Gastroesophageal sphincter (tissue), 4 donors: ENCODE data around the gene SRBD1. TPM values are rescaled to one million over a fixed set of nuclear protein-coding genes. Genes with fewer than 3 reads are reported as not detected.

Experiments
- ATAC-seq: fragments of 150-250 bp; one replicate; pipeline ENCODE4 v1.9.1; 2016; ENCODE audit warnings: mild to moderate bottlenecking, moderate library complexity
- H3K27ac ChIP-seq, 4 donors: fragments of 200-600 bp; sonication (generic) in 3 of 4; 1 replicate in 3 of 4; 2 replicates in 1 of 4; pipeline ENCODE4 v1.5.1; 2016 to 2019
- H3K27me3 ChIP-seq: fragments of 200-600 bp; sonication (generic); one replicate; pipeline ENCODE4 v1.5.1; 2019
- H3K36me3 ChIP-seq, 2 donors: fragments of 200-600 bp; sonication (generic); one replicate each; pipeline ENCODE4 v1.5.1; 2019; ENCODE audit warnings: control low read depth in 1 of 2
- H3K4me1 ChIP-seq, 3 donors: fragments of 200-600 bp; sonication (generic); 1 replicate in 2 of 3; 2 replicates in 1 of 3; pipeline ENCODE4 v1.5.1; 2016 to 2019; ENCODE audit warnings: control low read depth in 2 of 3
- H3K4me3 ChIP-seq, 2 donors: fragments of 200-600 bp; sonication (generic); one replicate each; pipeline ENCODE4 v1.5.1; 2019; ENCODE audit warnings: mild to moderate bottlenecking in 1 of 2, moderate library complexity in 1 of 2
- H3K9me3 ChIP-seq, 3 donors: fragments of 200-600 bp; sonication (generic); one replicate each; pipeline ENCODE4 v1.5.1; 2017 to 2019; ENCODE audit warnings: control low read depth in 2 of 3
- EP300 ChIP-seq: sonication (generic); formaldehyde crosslinking; IDR thresholded peaks from one replicate; pipeline ENCODE4 v1.6.1; 2017; ENCODE audit warnings: antibody characterized with exemption, mild to moderate bottlenecking
- POLR2A ChIP-seq, 2 donors: fragments of 450-650 bp; IDR thresholded peaks; one replicate each; pipeline ENCODE4 v1.6.1; 2017; ENCODE audit warnings: antibody characterized with exemption in 2 of 2, mild to moderate bottlenecking in 2 of 2, moderate library complexity in 1 of 2
- POLR2AphosphoS5 ChIP-seq: sonication (generic); formaldehyde crosslinking; IDR thresholded peaks from one replicate; pipeline ENCODE4 v1.6.1; 2017; ENCODE audit warnings: antibody characterized with exemption
- WGBS, 2 donors: methylation state at CpG; one replicate each; pipeline ENCODE4 v1.1.5; 2018; ENCODE audit warnings: low coverage in 1 of 2; 5-methylcytosine and 5-hydroxymethylcytosine counted together
- total RNA-seq, 4 donors: library from RNA; depleted of rRNA; stranded (reverse); fragments of >200 nt; gene quantifications; one replicate each; pipeline ENCODE4 v1.1.0, GENCODE V29; 2016
- TF ChIP-seq, protein P1 (sequence below), 4 experiments: fragments of 200-600 bp in 2 of 4; fragments of 450-650 bp in 2 of 4; sonication (generic) in 1 of 4; IDR thresholded peaks; one replicate each; pipeline ENCODE4 v1.5.1; 2017 to 2019; ENCODE audit warnings: antibody characterized with exemption in 4 of 4, mild to moderate bottlenecking in 2 of 4, moderate library complexity in 2 of 4

Gene SRBD1
- total RNA-seq, 4 donors from 2014 or later, result 7.7 to 16.7 (median 12.5) TPM

DNA sequence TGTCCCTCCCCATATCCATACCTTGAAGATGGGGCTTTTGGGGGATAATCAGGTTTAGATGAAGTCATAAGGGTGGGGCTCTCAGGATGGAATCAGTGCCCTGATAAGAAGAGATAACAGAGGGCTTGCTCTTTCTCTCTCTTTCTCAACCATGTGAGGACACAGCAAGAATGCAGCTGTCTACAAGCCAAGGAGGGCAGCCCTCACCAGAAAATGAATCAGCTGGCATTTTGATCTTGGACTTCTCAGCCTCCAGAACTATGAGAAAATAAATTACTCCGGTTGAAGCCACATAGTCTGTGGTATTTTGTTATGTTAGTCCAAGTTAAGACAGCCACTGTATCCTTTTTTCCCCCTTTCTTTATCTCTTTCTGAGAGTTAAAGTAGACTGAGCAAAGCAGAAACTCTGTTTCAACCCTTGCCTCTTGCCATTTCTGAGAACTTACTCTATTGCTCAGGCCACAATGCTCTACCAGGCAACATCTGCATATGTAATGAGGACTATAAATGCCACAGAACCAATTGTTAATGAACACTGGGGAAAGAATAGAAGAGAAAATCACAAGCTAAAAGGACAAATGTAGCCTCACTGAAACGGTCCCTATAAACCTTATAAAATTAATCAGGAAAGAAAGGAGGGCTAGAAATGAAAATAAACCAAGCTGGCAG, 56.9 kb downstream of the SRBD1 start:
- TF ChIP-seq POLR2AphosphoS5 (no peak), POLR2A (IDR thresholded peaks at IDR 0.05) (no peak), EP300 (no peak)
- TF ChIP-seq, protein P1, sequence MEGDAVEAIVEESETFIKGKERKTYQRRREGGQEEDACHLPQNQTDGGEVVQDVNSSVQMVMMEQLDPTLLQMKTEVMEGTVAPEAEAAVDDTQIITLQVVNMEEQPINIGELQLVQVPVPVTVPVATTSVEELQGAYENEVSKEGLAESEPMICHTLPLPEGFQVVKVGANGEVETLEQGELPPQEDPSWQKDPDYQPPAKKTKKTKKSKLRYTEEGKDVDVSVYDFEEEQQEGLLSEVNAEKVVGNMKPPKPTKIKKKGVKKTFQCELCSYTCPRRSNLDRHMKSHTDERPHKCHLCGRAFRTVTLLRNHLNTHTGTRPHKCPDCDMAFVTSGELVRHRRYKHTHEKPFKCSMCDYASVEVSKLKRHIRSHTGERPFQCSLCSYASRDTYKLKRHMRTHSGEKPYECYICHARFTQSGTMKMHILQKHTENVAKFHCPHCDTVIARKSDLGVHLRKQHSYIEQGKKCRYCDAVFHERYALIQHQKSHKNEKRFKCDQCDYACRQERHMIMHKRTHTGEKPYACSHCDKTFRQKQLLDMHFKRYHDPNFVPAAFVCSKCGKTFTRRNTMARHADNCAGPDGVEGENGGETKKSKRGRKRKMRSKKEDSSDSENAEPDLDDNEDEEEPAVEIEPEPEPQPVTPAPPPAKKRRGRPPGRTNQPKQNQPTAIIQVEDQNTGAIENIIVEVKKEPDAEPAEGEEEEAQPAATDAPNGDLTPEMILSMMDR (IDR thresholded peaks at IDR 0.05), result no peak
- H3K36me3 ChIP-seq, result peaks cover 0 to 23% of the 10 kb centered on the region in 2 donors
- H3K9me3 ChIP-seq, result no peaks in the 10 kb centered on the region
- no peak for ATAC-seq
- no peaks in the 10 kb centered on the region for H3K27me3 ChIP-seq
- no peaks in the 10 kb centered on the region for H3K4me1 ChIP-seq
- no peak overlapping the region for H3K27ac ChIP-seq
- 11% methylated on average over 2 of the region's 2 CpGs for WGBS, 2 donors
- H3K4me3 ChIP-seq, result no peak overlapping the region

GRCh38 chr2:45551862-45552261, 59.2 kb downstream of the SRBD1 start:
- H3K4me1 ChIP-seq, result no peaks in the 10 kb centered on the region
- H3K36me3 ChIP-seq, result peaks cover 0 to 30% of the 10 kb centered on the region in 2 donors
- no peaks in the 10 kb centered on the region for H3K27me3 ChIP-seq
- no peak overlapping the region for H3K4me3 ChIP-seq
- no peak for ATAC-seq
- no peak for TF ChIP-seq POLR2A (IDR thresholded peaks at IDR 0.05)
- no peak for TF ChIP-seq POLR2AphosphoS5
- no peak for TF ChIP-seq EP300
- TF ChIP-seq, protein P1 (IDR thresholded peaks at IDR 0.05), result no peak
- H3K27ac ChIP-seq, result no peak overlapping the region
- no peaks in the 10 kb centered on the region for H3K9me3 ChIP-seq
- 91 to 92% methylated on average over 4 to 5 of the region's 5 CpGs for WGBS, 2 donors

DNA sequence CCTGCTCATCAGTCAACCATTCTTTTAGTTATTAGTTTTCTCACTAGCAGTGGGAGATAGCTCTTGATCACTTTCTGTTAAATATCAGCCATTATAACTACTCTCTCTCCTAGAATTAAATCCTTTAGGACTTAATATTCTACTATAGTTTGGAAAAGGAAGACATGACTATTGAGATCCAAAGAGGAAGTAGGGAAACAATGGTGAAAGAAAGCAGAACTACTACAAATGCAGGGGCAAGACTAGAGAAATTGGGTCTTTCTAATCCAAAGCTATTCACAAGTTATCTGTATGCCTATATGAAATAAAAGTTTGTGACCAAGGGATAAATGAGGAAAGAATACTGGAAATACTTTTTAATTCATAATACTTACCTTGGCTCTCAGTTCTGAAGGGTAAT, 65.1 kb downstream of the SRBD1 start:
- Histone ChIP-seq H3K9me3 (no peaks in the 10 kb centered on the region), H3K27ac (no peak overlapping the region), H3K4me1 (no peaks in the 10 kb centered on the region), H3K36me3 (peaks cover 0 to 59% of the 10 kb centered on the region in 2 donors), H3K27me3 (no peaks in the 10 kb centered on the region), H3K4me3 (no peak overlapping the region)
- TF ChIP-seq POLR2A (IDR thresholded peaks at IDR 0.05), result no peak
- TF ChIP-seq, protein P1 (IDR thresholded peaks at IDR 0.05), result no peak
- no peak for TF ChIP-seq EP300
- TF ChIP-seq POLR2AphosphoS5, result no peak
- no peak for ATAC-seq

DNA sequence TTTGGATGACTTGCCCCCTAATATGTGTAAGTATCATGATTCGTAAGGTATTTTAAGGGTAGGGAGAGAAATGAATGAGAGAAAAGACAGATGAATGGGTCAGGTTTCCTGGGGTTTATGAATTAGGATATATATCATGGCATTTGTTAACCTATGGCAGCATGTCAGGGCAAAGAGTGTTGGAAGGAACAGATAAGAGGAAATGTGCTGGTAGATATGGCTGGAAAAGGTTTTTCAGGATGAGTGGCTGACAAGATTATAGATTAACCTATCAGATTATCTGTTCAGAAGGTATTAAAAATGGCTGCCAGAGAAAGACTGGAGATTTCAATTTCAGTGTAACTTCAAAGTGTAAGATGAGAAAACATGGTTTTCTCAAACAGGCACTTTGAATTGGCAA, 67.8 kb downstream of the SRBD1 start:
- no peak for TF ChIP-seq POLR2A (IDR thresholded peaks at IDR 0.05)
- TF ChIP-seq EP300, result no peak
- TF ChIP-seq, protein P1 (IDR thresholded peaks at IDR 0.05), result no peak
- TF ChIP-seq POLR2AphosphoS5, result no peak
- Histone ChIP-seq H3K27me3 (no peaks in the 10 kb centered on the region), H3K27ac (no peak overlapping the region), H3K9me3 (no peaks in the 10 kb centered on the region), H3K4me1 (no peaks in the 10 kb centered on the region), H3K4me3 (no peak overlapping the region), H3K36me3 (peaks cover 0 to 70% of the 10 kb centered on the region in 2 donors)
- ATAC-seq, result no peak
- 75 to 100% methylated on average over 1 of the region's 1 CpG for WGBS, 2 donors

DNA sequence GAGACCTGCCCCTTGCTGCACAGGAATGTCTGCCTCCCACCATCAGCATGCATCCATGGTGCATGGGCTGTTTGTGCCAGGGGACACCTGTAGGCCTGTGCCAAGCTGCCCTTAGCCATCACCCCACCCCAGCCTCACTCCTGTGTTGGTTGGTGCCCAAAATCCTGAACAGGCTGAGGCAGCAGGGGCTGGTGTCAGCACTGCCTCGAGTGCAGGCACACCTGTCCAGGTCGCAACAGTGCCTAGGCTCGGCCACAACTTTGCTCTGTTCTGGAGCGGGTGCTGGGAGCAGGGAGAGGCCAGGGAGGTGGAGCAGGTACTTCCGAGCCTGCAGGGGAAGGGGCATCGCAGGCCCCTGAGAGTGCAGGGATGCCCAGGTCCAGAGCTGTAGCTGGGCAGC, 69.1 kb downstream of the SRBD1 start:
- no CpG with 5 or more reads among the region's 6 CpGs for WGBS, 2 donors
- Histone ChIP-seq H3K4me3 (no peak overlapping the region), H3K4me1 (no peaks in the 10 kb centered on the region), H3K27ac (no peak overlapping the region), H3K27me3 (no peaks in the 10 kb centered on the region), H3K9me3 (no peaks in the 10 kb centered on the region), H3K36me3 (peaks cover 0 to 74% of the 10 kb centered on the region in 2 donors)
- no peak for ATAC-seq
- TF ChIP-seq EP300, result no peak
- TF ChIP-seq, protein P1 (IDR thresholded peaks at IDR 0.05), result no peak
- TF ChIP-seq POLR2AphosphoS5, result no peak
- no peak for TF ChIP-seq POLR2A (IDR thresholded peaks at IDR 0.05)
